ENCODE data around the gene IFT122. TPM values are rescaled to one million over a fixed set of nuclear protein-coding genes. Genes with fewer than 3 reads are reported as not detected.
A peak's percentile ranks its signal among the peaks of the same experiment; 100 is the strongest.
"Not testable (repeated sequence)": the region's sequence is repeated elsewhere in the genome, so short reads cannot be mapped to it uniquely, and the experiment has no call there.

Gene IFT122
- total RNA-seq, 1 experiment from 2014 or later, result 30.0 TPM

- Histone ChIP-seq H3K4me3 (ENCODE audit: low read depth, low read length) (no peak overlapping the region), H3K36me3 (ENCODE audit: control insufficient read depth, insufficient read depth, low read length) (no peaks in the 10 kb centered on the region), H3K4me1 (no peaks in the 10 kb centered on the region), H3K9me3 (no peaks in the 10 kb centered on the region), H3K27me3 (replicated peaks; ENCODE audit: control insufficient read depth, insufficient read depth, low read length) (no peaks in the 10 kb centered on the region)
- BruUV-seq (replicated peaks), result no TSS peak
- no peak for DNase-seq
- intact Hi-C loops (cut with micrococcal nuclease; ENCODE audit: unreplicated experiment), result no loop called here
- H3K36me3 Mint-ChIP-seq (ENCODE audit: insufficient read depth, unreplicated experiment), result peaks cover 6% of the 10 kb centered on the region
- CTCF ChIA-PET, result no interaction called here
- no peaks in the 10 kb centered on the region for H3K27me3 Mint-ChIP-seq (ENCODE audit: insufficient read depth, unreplicated experiment)
- H3K9me3 Mint-ChIP-seq (ENCODE audit: unreplicated experiment), result no peaks in the 10 kb centered on the region
- no peak for TF ChIP-seq CTCF (IDR thresholded peaks at IDR 0.05; ENCODE audit: insufficient read depth in 1 of 2, low read depth in 1 of 2, low read length in 1 of 2, severe bottlenecking in 1 of 2, unreplicated experiment in 1 of 2)
- H3K4me3 Mint-ChIP-seq (ENCODE audit: unreplicated experiment), result no peak overlapping the region
- POLR2A ChIA-PET, result no interaction called here
- peaks cover 11% of the 10 kb centered on the region for H3K4me1 Mint-ChIP-seq (ENCODE audit: low read depth, unreplicated experiment)
- no peak overlapping the region for H3K27ac Mint-ChIP-seq (ENCODE audit: unreplicated experiment)
Measured at GRCh38 chr3:129481766-129482332, 41.8 kb downstream of the IFT122 start.

- POLR2A ChIA-PET, result no interaction called here
- no peaks in the 10 kb centered on the region for H3K4me1 ChIP-seq
- peaks cover 6% of the 10 kb centered on the region for H3K36me3 Mint-ChIP-seq (ENCODE audit: insufficient read depth, unreplicated experiment)
- H3K27ac Mint-ChIP-seq (ENCODE audit: unreplicated experiment), result no peak overlapping the region
- no peak overlapping the region for H3K4me3 ChIP-seq (ENCODE audit: low read depth, low read length)
- no peaks in the 10 kb centered on the region for H3K9me3 ChIP-seq
- no peaks in the 10 kb centered on the region for H3K9me3 Mint-ChIP-seq (ENCODE audit: unreplicated experiment)
- DNase-seq, result no peak
- no peak overlapping the region for H3K4me3 Mint-ChIP-seq (ENCODE audit: unreplicated experiment)
- intact Hi-C loops (cut with micrococcal nuclease; ENCODE audit: unreplicated experiment), result no loop called here
- H3K27me3 ChIP-seq (replicated peaks; ENCODE audit: control insufficient read depth, insufficient read depth, low read length), result no peaks in the 10 kb centered on the region
- H3K36me3 ChIP-seq (ENCODE audit: control insufficient read depth, insufficient read depth, low read length), result no peaks in the 10 kb centered on the region
- no TSS peak for BruUV-seq (replicated peaks)
- TF ChIP-seq CTCF (IDR thresholded peaks at IDR 0.05; ENCODE audit: insufficient read depth in 1 of 2, low read depth in 1 of 2, low read length in 1 of 2, severe bottlenecking in 1 of 2, unreplicated experiment in 1 of 2), result peak in 1 of 2 experiments; percentile 12
- CTCF ChIA-PET, result no interaction called here
- H3K4me1 Mint-ChIP-seq (ENCODE audit: low read depth, unreplicated experiment), result peaks cover 11% of the 10 kb centered on the region
- no peaks in the 10 kb centered on the region for H3K27me3 Mint-ChIP-seq (ENCODE audit: insufficient read depth, unreplicated experiment)
Measured at GRCh38 chr3:129482721-129483120, 42.7 kb downstream of the IFT122 start.

GRCh38 chr3:129483870-129484269, 43.8 kb downstream of the IFT122 start:
- Histone ChIP-seq H3K9me3 (no peaks in the 10 kb centered on the region), H3K36me3 (ENCODE audit: control insufficient read depth, insufficient read depth, low read length) (no peaks in the 10 kb centered on the region), H3K4me3 (ENCODE audit: low read depth, low read length) (no peak overlapping the region), H3K4me1 (no peaks in the 10 kb centered on the region), H3K27me3 (replicated peaks; ENCODE audit: control insufficient read depth, insufficient read depth, low read length) (no peaks in the 10 kb centered on the region)
- BruUV-seq (replicated peaks), result no TSS peak
- ChIA-PET CTCF (no interaction called here), POLR2A (no interaction called here)
- no peak for TF ChIP-seq CTCF (IDR thresholded peaks at IDR 0.05; ENCODE audit: insufficient read depth in 1 of 2, low read depth in 1 of 2, low read length in 1 of 2, severe bottlenecking in 1 of 2, unreplicated experiment in 1 of 2)
- H3K36me3 Mint-ChIP-seq (ENCODE audit: insufficient read depth, unreplicated experiment), result peaks cover 6% of the 10 kb centered on the region
- no peaks in the 10 kb centered on the region for H3K27me3 Mint-ChIP-seq (ENCODE audit: insufficient read depth, unreplicated experiment)
- no peaks in the 10 kb centered on the region for H3K9me3 Mint-ChIP-seq (ENCODE audit: unreplicated experiment)
- peaks cover 11% of the 10 kb centered on the region for H3K4me1 Mint-ChIP-seq (ENCODE audit: low read depth, unreplicated experiment)
- DNase-seq, result no peak
- H3K4me3 Mint-ChIP-seq (ENCODE audit: unreplicated experiment), result no peak overlapping the region
- H3K27ac Mint-ChIP-seq (ENCODE audit: unreplicated experiment), result no peak overlapping the region
- intact Hi-C loops (cut with micrococcal nuclease; ENCODE audit: unreplicated experiment), result no loop called here

GRCh38 chr3:129485146-129485545, 45.1 kb downstream of the IFT122 start:
- intact Hi-C loops (cut with micrococcal nuclease; ENCODE audit: unreplicated experiment), result not testable (repeated sequence)

More at GRCh38 chr3:129485146-129485545, 45.1 kb downstream of the IFT122 start:
- H3K4me3 ChIP-seq (ENCODE audit: low read depth, low read length); H3K36me3 ChIP-seq (ENCODE audit: control insufficient read depth, insufficient read depth, low read length); CTCF ChIA-PET; H3K36me3 Mint-ChIP-seq (ENCODE audit: insufficient read depth, unreplicated experiment); H3K9me3 ChIP-seq; BruUV-seq (replicated peaks); DNase-seq; H3K4me1 ChIP-seq; H3K27me3 ChIP-seq (replicated peaks; ENCODE audit: control insufficient read depth, insufficient read depth, low read length); POLR2A ChIA-PET; H3K4me3 Mint-ChIP-seq (ENCODE audit: unreplicated experiment); H3K9me3 Mint-ChIP-seq (ENCODE audit: unreplicated experiment); H3K27me3 Mint-ChIP-seq (ENCODE audit: insufficient read depth, unreplicated experiment): not testable (repeated sequence)
- peaks cover 11% of the 10 kb centered on the region for H3K4me1 Mint-ChIP-seq (ENCODE audit: low read depth, unreplicated experiment)
- peak overlapping the region; percentile 74 for H3K27ac Mint-ChIP-seq (ENCODE audit: unreplicated experiment)
